ENCODE measurements around the gene LRRC74B.

DNA sequence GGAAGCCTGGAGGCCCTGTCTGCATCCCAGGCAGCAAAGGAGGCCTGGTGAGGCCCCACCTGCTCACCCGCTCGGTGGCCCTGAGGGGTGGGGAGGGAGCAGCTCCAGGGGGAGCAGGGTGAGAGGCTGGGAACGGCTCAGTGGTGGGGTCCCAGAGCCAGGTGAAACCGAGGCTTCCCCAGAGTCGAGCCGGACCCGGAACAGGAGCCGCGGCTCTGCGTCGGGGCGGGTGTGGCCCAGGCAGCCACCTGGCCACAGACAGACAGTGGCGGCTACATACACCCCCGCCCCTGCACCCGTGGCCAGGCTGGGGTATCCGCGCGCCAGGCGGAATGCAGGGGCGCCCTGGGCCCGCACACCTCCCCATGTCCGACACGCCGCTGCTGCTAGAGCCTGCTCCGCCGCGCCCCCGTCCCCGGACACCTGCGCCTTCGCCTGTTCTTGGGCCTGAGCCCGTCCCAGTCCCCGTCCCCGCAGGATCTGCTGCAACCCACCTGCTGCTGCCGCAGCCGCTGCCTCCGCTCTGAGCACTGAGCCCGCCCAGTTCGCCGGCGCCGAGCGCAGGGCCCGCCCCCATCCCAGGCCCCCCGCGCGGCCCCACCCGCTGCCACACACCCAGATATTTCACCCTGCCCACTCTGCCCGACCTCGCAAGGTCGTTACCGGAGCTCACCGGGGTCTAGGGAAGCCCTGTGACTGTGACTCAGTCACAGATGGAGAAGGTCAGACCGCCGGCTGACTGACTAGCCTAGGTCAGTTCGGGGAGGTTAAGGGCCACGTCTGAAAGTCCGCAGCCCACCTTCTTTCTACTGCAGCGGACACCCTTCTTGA lies 13.5 kb upstream of the LRRC74B start, which contains the start of gene SLC7A4:
- TF ChIP-seq, protein P1, sequence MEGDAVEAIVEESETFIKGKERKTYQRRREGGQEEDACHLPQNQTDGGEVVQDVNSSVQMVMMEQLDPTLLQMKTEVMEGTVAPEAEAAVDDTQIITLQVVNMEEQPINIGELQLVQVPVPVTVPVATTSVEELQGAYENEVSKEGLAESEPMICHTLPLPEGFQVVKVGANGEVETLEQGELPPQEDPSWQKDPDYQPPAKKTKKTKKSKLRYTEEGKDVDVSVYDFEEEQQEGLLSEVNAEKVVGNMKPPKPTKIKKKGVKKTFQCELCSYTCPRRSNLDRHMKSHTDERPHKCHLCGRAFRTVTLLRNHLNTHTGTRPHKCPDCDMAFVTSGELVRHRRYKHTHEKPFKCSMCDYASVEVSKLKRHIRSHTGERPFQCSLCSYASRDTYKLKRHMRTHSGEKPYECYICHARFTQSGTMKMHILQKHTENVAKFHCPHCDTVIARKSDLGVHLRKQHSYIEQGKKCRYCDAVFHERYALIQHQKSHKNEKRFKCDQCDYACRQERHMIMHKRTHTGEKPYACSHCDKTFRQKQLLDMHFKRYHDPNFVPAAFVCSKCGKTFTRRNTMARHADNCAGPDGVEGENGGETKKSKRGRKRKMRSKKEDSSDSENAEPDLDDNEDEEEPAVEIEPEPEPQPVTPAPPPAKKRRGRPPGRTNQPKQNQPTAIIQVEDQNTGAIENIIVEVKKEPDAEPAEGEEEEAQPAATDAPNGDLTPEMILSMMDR (IDR thresholded peaks at IDR 0.05; ENCODE audit: insufficient read depth, low read length, poor library complexity, severe bottlenecking): no peak
- TF ChIP-seq EZH2phosphoT487 (conservative IDR thresholded peaks at IDR 0.05; ENCODE audit: low read length): no peak
